ENCODE data around the gene CACNB2.

The CACNB2 gene

DNA sequence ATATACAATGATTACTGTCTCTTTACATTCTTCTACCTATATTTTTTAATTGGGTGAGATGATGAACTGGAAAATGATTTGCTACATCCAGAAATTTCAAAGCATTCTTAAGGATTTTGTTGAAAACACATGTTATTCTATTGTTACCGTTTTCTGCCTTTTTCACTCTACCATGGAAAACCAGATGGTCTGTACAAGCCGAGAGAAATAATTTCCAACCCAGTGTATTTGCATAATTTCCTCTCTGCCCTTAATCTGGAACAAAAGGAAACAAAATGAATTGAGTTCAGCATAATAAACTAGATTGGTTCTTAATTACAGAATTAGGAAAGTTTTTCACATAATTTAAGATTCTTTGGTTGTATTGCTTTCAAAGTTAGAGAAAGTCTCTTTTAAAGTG, 211.2 kb downstream of the CACNB2 start:
- no peaks in the 10 kb centered on the region for H3K4me1 ChIP-seq (ENCODE audit: control insufficient read depth, insufficient read depth, low read depth, low read length)
- no peak overlapping the region for H3K27ac ChIP-seq (ENCODE audit: low read length, poor library complexity, severe bottlenecking)
- no peaks in the 10 kb centered on the region for H3K36me3 ChIP-seq (ENCODE audit: control insufficient read depth in 1 of 2, insufficient read depth in 2 of 2, low read depth in 1 of 2, low read length in 2 of 2)
- no peak overlapping the region for H4K8ac ChIP-seq (ENCODE audit: low read length)
- H3K18ac ChIP-seq (ENCODE audit: low read depth in 1 of 2, low read length in 2 of 2), result no peak overlapping the region
- no peaks in the 10 kb centered on the region for H3K9me3 ChIP-seq (ENCODE audit: control insufficient read depth, low read length)
- no peaks in the 10 kb centered on the region for H3K27me3 ChIP-seq (ENCODE audit: control insufficient read depth in 1 of 2, insufficient read depth in 1 of 2, low read length in 2 of 2)
- no peaks in the 10 kb centered on the region for H3K79me1 ChIP-seq (replicated peaks; ENCODE audit: low read length, poor library complexity, severe bottlenecking)
- H3K4ac ChIP-seq (ENCODE audit: low read depth in 1 of 2, low read length in 2 of 2), result no peak overlapping the region
- H3K9ac ChIP-seq (ENCODE audit: low read length), result no peak overlapping the region
- no peak overlapping the region for H3K4me3 ChIP-seq (ENCODE audit: insufficient read depth in 1 of 2, low read depth in 1 of 2, low read length in 2 of 2)
- no peak for DNase-seq
- H3K4me2 ChIP-seq (ENCODE audit: low read length, poor library complexity, severe bottlenecking), result no peak overlapping the region
- no peak overlapping the region for H3K23ac ChIP-seq (ENCODE audit: low read length in 2 of 2)
- H2BK120ac ChIP-seq (ENCODE audit: low read depth, low read length), result no peak overlapping the region
- 100% methylated on average over 1 of the region's 2 CpGs for WGBS
- H4K91ac ChIP-seq (ENCODE audit: low read length), result no peak overlapping the region
- H2BK12ac ChIP-seq (ENCODE audit: low read length in 2 of 2), result no peak overlapping the region
- H2BK5ac ChIP-seq (ENCODE audit: low read depth, low read length, poor library complexity, severe bottlenecking), result no peak overlapping the region
- no peak overlapping the region for H3K14ac ChIP-seq (ENCODE audit: low read length in 2 of 2)
- no peak overlapping the region for H2BK15ac ChIP-seq (ENCODE audit: low read depth, poor library complexity, severe bottlenecking)
- H2AFZ ChIP-seq (ENCODE audit: low read depth, low read length), result no peak overlapping the region
- H2AK5ac ChIP-seq (ENCODE audit: low read length, severe bottlenecking), result no peak overlapping the region

DNA sequence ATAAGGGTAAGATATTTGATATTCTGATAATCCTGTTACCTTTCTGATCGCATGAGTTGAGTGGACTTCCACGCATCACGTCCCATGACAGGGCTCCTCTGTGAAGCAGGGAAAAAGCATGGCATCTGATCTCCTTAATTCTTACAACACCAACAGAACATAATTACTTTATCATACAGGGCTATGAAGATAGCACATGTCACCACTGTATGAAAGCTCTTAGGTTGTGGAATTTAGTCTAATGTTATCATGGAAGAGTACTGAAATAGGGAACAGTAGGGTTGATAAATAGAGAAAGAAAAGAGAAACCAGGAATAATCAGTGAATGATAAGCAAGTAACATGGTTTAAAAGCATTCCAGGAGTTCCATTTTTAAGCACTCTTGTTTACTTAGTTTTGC, 212.0 kb downstream of the CACNB2 start:
- H3K4me1 ChIP-seq (ENCODE audit: control insufficient read depth, insufficient read depth, low read depth, low read length), result no peaks in the 10 kb centered on the region
- H2AK5ac ChIP-seq (ENCODE audit: low read length, severe bottlenecking), result no peak overlapping the region
- no peak overlapping the region for H2AFZ ChIP-seq (ENCODE audit: low read depth, low read length)
- H3K79me1 ChIP-seq (replicated peaks; ENCODE audit: low read length, poor library complexity, severe bottlenecking), result no peaks in the 10 kb centered on the region
- no peak overlapping the region for H3K4me2 ChIP-seq (ENCODE audit: low read length, poor library complexity, severe bottlenecking)
- no peak overlapping the region for H2BK12ac ChIP-seq (ENCODE audit: low read length in 2 of 2)
- no peak overlapping the region for H2BK120ac ChIP-seq (ENCODE audit: low read depth, low read length)
- no peaks in the 10 kb centered on the region for H3K36me3 ChIP-seq (ENCODE audit: control insufficient read depth in 1 of 2, insufficient read depth in 2 of 2, low read depth in 1 of 2, low read length in 2 of 2)
- H3K9ac ChIP-seq (ENCODE audit: low read length), result no peak overlapping the region
- H4K8ac ChIP-seq (ENCODE audit: low read length), result no peak overlapping the region
- no peak for DNase-seq
- no peak overlapping the region for H3K23ac ChIP-seq (ENCODE audit: low read length in 2 of 2)
- no peaks in the 10 kb centered on the region for H3K27me3 ChIP-seq (ENCODE audit: control insufficient read depth in 1 of 2, insufficient read depth in 1 of 2, low read length in 2 of 2)
- no peak overlapping the region for H3K4me3 ChIP-seq (ENCODE audit: insufficient read depth in 1 of 2, low read depth in 1 of 2, low read length in 2 of 2)
- no peak overlapping the region for H3K27ac ChIP-seq (ENCODE audit: low read length, poor library complexity, severe bottlenecking)
- no peak overlapping the region for H2BK15ac ChIP-seq (ENCODE audit: low read depth, poor library complexity, severe bottlenecking)
- H4K91ac ChIP-seq (ENCODE audit: low read length), result no peak overlapping the region
- H2BK5ac ChIP-seq (ENCODE audit: low read depth, low read length, poor library complexity, severe bottlenecking), result no peak overlapping the region
- H3K9me3 ChIP-seq (ENCODE audit: control insufficient read depth, low read length), result no peaks in the 10 kb centered on the region
- H3K4ac ChIP-seq (ENCODE audit: low read depth in 1 of 2, low read length in 2 of 2), result no peak overlapping the region
- 90% methylated on average over 3 of the region's 3 CpGs for WGBS
- no peak overlapping the region for H3K18ac ChIP-seq (ENCODE audit: low read depth in 1 of 2, low read length in 2 of 2)
- no peak overlapping the region for H3K14ac ChIP-seq (ENCODE audit: low read length in 2 of 2)

DNA sequence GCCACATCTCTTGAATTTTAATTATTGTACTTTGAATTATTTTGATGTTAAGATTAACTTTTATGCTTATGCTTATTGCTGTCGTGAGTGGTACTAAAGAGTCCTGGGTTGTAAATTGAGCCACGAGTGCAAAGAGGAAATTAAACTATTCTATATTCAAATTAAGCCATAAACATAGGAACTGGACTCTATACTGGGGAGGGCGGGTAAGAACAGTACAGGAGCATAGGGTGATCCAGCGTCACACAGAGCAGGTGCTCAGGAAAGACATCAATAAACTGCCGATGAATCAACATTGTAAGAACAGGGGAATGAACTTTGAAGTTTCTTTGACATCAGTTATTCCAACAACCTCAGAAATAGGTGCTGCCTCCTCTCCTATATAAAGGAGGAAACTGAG, 219.6 kb downstream of the CACNB2 start:
- Histone ChIP-seq H4K91ac (ENCODE audit: low read length) (no peak overlapping the region), H3K14ac (ENCODE audit: low read length in 2 of 2) (no peak overlapping the region), H2AFZ (ENCODE audit: low read depth, low read length) (no peak overlapping the region), H2BK12ac (ENCODE audit: low read length in 2 of 2) (no peak overlapping the region), H3K9ac (ENCODE audit: low read length) (no peak overlapping the region), H3K4ac (ENCODE audit: low read depth in 1 of 2, low read length in 2 of 2) (no peak overlapping the region), H2AK5ac (ENCODE audit: low read length, severe bottlenecking) (no peak overlapping the region), H3K4me3 (ENCODE audit: insufficient read depth in 1 of 2, low read depth in 1 of 2, low read length in 2 of 2) (no peak overlapping the region), H3K27me3 (ENCODE audit: control insufficient read depth in 1 of 2, insufficient read depth in 1 of 2, low read length in 2 of 2) (peaks cover 0 to 3% of the 10 kb centered on the region in 2 experiments), H2BK15ac (ENCODE audit: low read depth, poor library complexity, severe bottlenecking) (no peak overlapping the region), H2BK5ac (ENCODE audit: low read depth, low read length, poor library complexity, severe bottlenecking) (no peak overlapping the region), H3K18ac (ENCODE audit: low read depth in 1 of 2, low read length in 2 of 2) (no peak overlapping the region), H3K23ac (ENCODE audit: low read length in 2 of 2) (no peak overlapping the region), H3K4me2 (ENCODE audit: low read length, poor library complexity, severe bottlenecking) (no peak overlapping the region), H3K27ac (ENCODE audit: low read length, poor library complexity, severe bottlenecking) (no peak overlapping the region), H3K9me3 (ENCODE audit: control insufficient read depth, low read length) (no peaks in the 10 kb centered on the region), H2BK120ac (ENCODE audit: low read depth, low read length) (no peak overlapping the region), H3K36me3 (ENCODE audit: control insufficient read depth in 1 of 2, insufficient read depth in 2 of 2, low read depth in 1 of 2, low read length in 2 of 2) (no peaks in the 10 kb centered on the region), H3K79me1 (replicated peaks; ENCODE audit: low read length, poor library complexity, severe bottlenecking) (no peaks in the 10 kb centered on the region), H3K4me1 (ENCODE audit: control insufficient read depth, insufficient read depth, low read depth, low read length) (no peaks in the 10 kb centered on the region), H4K8ac (ENCODE audit: low read length) (no peak overlapping the region)
- 100% methylated on average over 3 of the region's 5 CpGs for WGBS
- no peak for DNase-seq

DNA sequence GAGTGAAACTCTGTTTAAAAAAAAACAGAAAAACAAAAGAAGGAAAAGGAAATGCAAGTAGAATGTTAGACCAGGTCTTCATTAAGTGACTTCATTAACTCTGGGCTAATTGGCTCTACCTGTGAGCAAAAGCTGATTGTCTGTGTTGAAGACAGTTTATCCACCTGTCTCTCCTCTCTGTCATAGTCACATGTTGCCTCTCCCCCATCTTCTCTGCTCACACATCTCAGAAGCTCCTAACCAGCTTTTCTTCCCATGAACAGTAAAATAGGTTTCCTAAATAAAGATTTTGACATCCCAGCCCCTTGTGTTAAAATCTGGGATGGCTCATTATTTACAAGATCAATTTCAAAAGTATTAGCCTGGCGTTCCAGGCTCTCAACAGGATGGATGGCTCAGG, 222.7 kb downstream of the CACNB2 start:
- no peaks in the 10 kb centered on the region for H3K79me1 ChIP-seq (replicated peaks; ENCODE audit: low read length, poor library complexity, severe bottlenecking)
- no peak overlapping the region for H3K4ac ChIP-seq (ENCODE audit: low read depth in 1 of 2, low read length in 2 of 2)
- H4K91ac ChIP-seq (ENCODE audit: low read length), result no peak overlapping the region
- no peak overlapping the region for H2BK15ac ChIP-seq (ENCODE audit: low read depth, poor library complexity, severe bottlenecking)
- no peak overlapping the region for H2BK12ac ChIP-seq (ENCODE audit: low read length in 2 of 2)
- no peak overlapping the region for H3K4me2 ChIP-seq (ENCODE audit: low read length, poor library complexity, severe bottlenecking)
- no peak overlapping the region for H2AFZ ChIP-seq (ENCODE audit: low read depth, low read length)
- no peaks in the 10 kb centered on the region for H3K4me1 ChIP-seq (ENCODE audit: control insufficient read depth, insufficient read depth, low read depth, low read length)
- H2BK120ac ChIP-seq (ENCODE audit: low read depth, low read length), result no peak overlapping the region
- 83% methylated on average over 1 of the region's 1 CpG for WGBS
- H3K27me3 ChIP-seq (ENCODE audit: control insufficient read depth in 1 of 2, insufficient read depth in 1 of 2, low read length in 2 of 2), result peaks cover 0 to 3% of the 10 kb centered on the region in 2 experiments
- no peak overlapping the region for H4K8ac ChIP-seq (ENCODE audit: low read length)
- DNase-seq, result no peak
- no peak overlapping the region for H3K14ac ChIP-seq (ENCODE audit: low read length in 2 of 2)
- H3K23ac ChIP-seq (ENCODE audit: low read length in 2 of 2), result no peak overlapping the region
- H3K9me3 ChIP-seq (ENCODE audit: control insufficient read depth, low read length), result no peaks in the 10 kb centered on the region
- H3K36me3 ChIP-seq (ENCODE audit: control insufficient read depth in 1 of 2, insufficient read depth in 2 of 2, low read depth in 1 of 2, low read length in 2 of 2), result no peaks in the 10 kb centered on the region
- no peak overlapping the region for H3K4me3 ChIP-seq (ENCODE audit: insufficient read depth in 1 of 2, low read depth in 1 of 2, low read length in 2 of 2)
- H2BK5ac ChIP-seq (ENCODE audit: low read depth, low read length, poor library complexity, severe bottlenecking), result no peak overlapping the region
- H3K18ac ChIP-seq (ENCODE audit: low read depth in 1 of 2, low read length in 2 of 2), result no peak overlapping the region
- no peak overlapping the region for H3K9ac ChIP-seq (ENCODE audit: low read length)
- H3K27ac ChIP-seq (ENCODE audit: low read length, poor library complexity, severe bottlenecking), result no peak overlapping the region
- no peak overlapping the region for H2AK5ac ChIP-seq (ENCODE audit: low read length, severe bottlenecking)

Data from mesenchymal stem cell (in vitro differentiated cells and primary cell).